Hepatocyte (in vitro differentiated cells): ENCODE data around the gene EWSR1. TPM values are rescaled to one million over a fixed set of nuclear protein-coding genes. Genes with fewer than 3 reads are reported as not detected.

Experiments used
- DNase-seq: peaks from one replicate; pipeline ENCODE4 v3.0.0-alpha.2; 2016; ENCODE audit warnings: low spot score
- H2AFZ ChIP-seq: fragments of 200-600 bp; sonication (generic); 2 replicates; pipeline ENCODE4 v1.6.0; 2016; ENCODE audit warnings: antibody characterized with exemption, mild to moderate bottlenecking
- H3K27ac ChIP-seq: fragments of 200-600 bp; sonication (generic); 2 replicates; pipeline ENCODE4 v1.5.1; 2016; ENCODE audit warnings: mild to moderate bottlenecking
- H3K27me3 ChIP-seq: fragments of 200-600 bp; sonication (generic); 2 replicates; pipeline ENCODE4 v1.6.1; 2016
- H3K36me3 ChIP-seq: fragments of 200-600 bp; sonication (generic); replicated peaks from 2 replicates; pipeline ENCODE4 v1.5.1; 2016; ENCODE audit warnings: low read depth; ENCODE audit not compliant: insufficient read depth
- H3K4me1 ChIP-seq: fragments of 200-600 bp; sonication (generic); 2 replicates; pipeline ENCODE4 v1.5.1; 2016; ENCODE audit warnings: mild to moderate bottlenecking, moderate library complexity; ENCODE audit not compliant: insufficient read depth
- H3K4me2 ChIP-seq: fragments of 200-600 bp; sonication (generic); 2 replicates; pipeline ENCODE4 v1.6.0; 2016
- H3K4me3 ChIP-seq: fragments of 200-600 bp; sonication (generic); 2 replicates; pipeline ENCODE4 v1.5.1; 2016; ENCODE audit warnings: mild to moderate bottlenecking
- H3K79me2 ChIP-seq: fragments of 200-600 bp; sonication (generic); 2 replicates; pipeline ENCODE4 v1.6.0; 2017; ENCODE audit warnings: mild to moderate bottlenecking
- H3K9me2 ChIP-seq: fragments of 200-600 bp; sonication (generic); replicated peaks from 2 replicates; pipeline ENCODE4 v1.6.0; 2017; ENCODE audit warnings: mild to moderate bottlenecking; ENCODE audit not compliant: insufficient read depth
- H3K9me3 ChIP-seq: fragments of 200-600 bp; sonication (generic); 2 replicates; pipeline ENCODE4 v1.5.1; 2016; ENCODE audit warnings: low read depth, mild to moderate bottlenecking
- H4K20me1 ChIP-seq: fragments of 200-600 bp; sonication (generic); 2 replicates; pipeline ENCODE4 v1.6.0; 2016; ENCODE audit warnings: mild to moderate bottlenecking; ENCODE audit not compliant: insufficient read depth, poor library complexity, severe bottlenecking
- CTCF ChIP-seq: fragments of 200-600 bp; sonication (generic); IDR thresholded peaks from 2 replicates; pipeline ENCODE4 v1.5.1; 2016; ENCODE audit warnings: antibody characterized with exemption, mild to moderate bottlenecking; ENCODE audit not compliant: poor library complexity
- EZH2 ChIP-seq: fragments of 200-600 bp; sonication (generic); IDR thresholded peaks from 2 replicates; pipeline ENCODE4 v1.6.1; 2016; ENCODE audit warnings: antibody characterized with exemption, mild to moderate bottlenecking, borderline replicate concordance
- EZH2phosphoT487 ChIP-seq: fragments of 200-600 bp; sonication (generic); IDR thresholded peaks from one replicate; pipeline ENCODE4 v1.6.1; 2018; ENCODE audit warnings: antibody characterized with exemption, mild to moderate bottlenecking, low read depth, moderate library complexity; ENCODE audit not compliant: unreplicated experiment, severe bottlenecking
- WGBS: methylation state at CpG from one replicate; pipeline ENCODE4 v1.1.6; 2016; ENCODE audit warnings: low lambda C conversion rate; ENCODE audit errors: missing lambda C conversion rate; 5-methylcytosine and 5-hydroxymethylcytosine counted together
- polyA plus RNA-seq: library from polyadenylated mRNA; unstranded; fragments of >200 nt; fragmentation: Nextera tagmentation; extraction: Ambion mirVana; gene quantifications from 2 replicates; pipeline ENCODE4 v1.2.1, GENCODE V29; 2016
- total RNA-seq: library from RNA; depleted of rRNA; stranded (reverse); fragments of >200 nt; gene quantifications from 2 replicates; pipeline ENCODE4 v1.2.3, GENCODE V29; 2014

Gene EWSR1
- total and polyA plus RNA-seq, 2 experiments from 2014 or later, result 161 to 269 TPM

- 88% methylated on average over 9 of the region's 9 CpGs for WGBS
- no peak for TF ChIP-seq CTCF
- no peak for TF ChIP-seq EZH2
- TF ChIP-seq EZH2phosphoT487, result no peak
- H3K36me3 ChIP-seq, result no peaks in the 10 kb centered on the region
These were observed 57.8 kb downstream of the EWSR1 start for GRCh38 chr22:29325785-29326315.

GRCh38 chr22:29326481-29326880 is 58.4 kb downstream of the EWSR1 start:
- Histone ChIP-seq H3K79me2 (no peaks in the 10 kb centered on the region), H3K4me2 (no peak overlapping the region), H3K27ac (no peak overlapping the region), H3K9me3 (no peaks in the 10 kb centered on the region), H3K27me3 (no peaks in the 10 kb centered on the region), H3K36me3 (no peaks in the 10 kb centered on the region), H3K4me1 (no peaks in the 10 kb centered on the region), H2AFZ (no peak overlapping the region), H3K9me2 (no peaks in the 10 kb centered on the region), H4K20me1 (no peaks in the 10 kb centered on the region), H3K4me3 (no peak overlapping the region)
- WGBS, result 95% methylated on average over 10 of the region's 10 CpGs
- no peak for TF ChIP-seq CTCF
- no peak for TF ChIP-seq EZH2phosphoT487
- no peak for TF ChIP-seq EZH2
- DNase-seq, result no peak

More at GRCh38 chr22:29325785-29326315, 57.8 kb downstream of the EWSR1 start:
- Histone ChIP-seq H3K79me2 (no peaks in the 10 kb centered on the region), H3K9me3 (no peaks in the 10 kb centered on the region), H3K27me3 (no peaks in the 10 kb centered on the region), H3K9me2 (no peaks in the 10 kb centered on the region), H2AFZ (no peak overlapping the region), H3K27ac (no peak overlapping the region), H4K20me1 (no peaks in the 10 kb centered on the region), H3K4me3 (no peak overlapping the region), H3K4me2 (no peak overlapping the region), H3K4me1 (no peaks in the 10 kb centered on the region)
- DNase-seq, result no peak

GRCh38 chr22:29327089-29327764 is 59.2 kb downstream of the EWSR1 start:
- H3K4me3 ChIP-seq, result no peak overlapping the region
- no peaks in the 10 kb centered on the region for H3K4me1 ChIP-seq

More at GRCh38 chr22:29327089-29327764, 59.2 kb downstream of the EWSR1 start:
- no peaks in the 10 kb centered on the region for H3K79me2 ChIP-seq
- H3K27ac ChIP-seq, result no peak overlapping the region
- no peak overlapping the region for H3K4me2 ChIP-seq
- no peak for DNase-seq
- H2AFZ ChIP-seq, result no peak overlapping the region
- no peaks in the 10 kb centered on the region for H3K9me3 ChIP-seq
- H3K36me3 ChIP-seq, result no peaks in the 10 kb centered on the region
- WGBS, result 92% methylated on average over 14 of the region's 15 CpGs
- H4K20me1 ChIP-seq, result no peaks in the 10 kb centered on the region
- no peaks in the 10 kb centered on the region for H3K9me2 ChIP-seq
- no peaks in the 10 kb centered on the region for H3K27me3 ChIP-seq
- no peak for TF ChIP-seq CTCF
- no peak for TF ChIP-seq EZH2
- no peak for TF ChIP-seq EZH2phosphoT487
